ENCODE results near the gene ANKRD13A.

ANKRD13A gene

DNA sequence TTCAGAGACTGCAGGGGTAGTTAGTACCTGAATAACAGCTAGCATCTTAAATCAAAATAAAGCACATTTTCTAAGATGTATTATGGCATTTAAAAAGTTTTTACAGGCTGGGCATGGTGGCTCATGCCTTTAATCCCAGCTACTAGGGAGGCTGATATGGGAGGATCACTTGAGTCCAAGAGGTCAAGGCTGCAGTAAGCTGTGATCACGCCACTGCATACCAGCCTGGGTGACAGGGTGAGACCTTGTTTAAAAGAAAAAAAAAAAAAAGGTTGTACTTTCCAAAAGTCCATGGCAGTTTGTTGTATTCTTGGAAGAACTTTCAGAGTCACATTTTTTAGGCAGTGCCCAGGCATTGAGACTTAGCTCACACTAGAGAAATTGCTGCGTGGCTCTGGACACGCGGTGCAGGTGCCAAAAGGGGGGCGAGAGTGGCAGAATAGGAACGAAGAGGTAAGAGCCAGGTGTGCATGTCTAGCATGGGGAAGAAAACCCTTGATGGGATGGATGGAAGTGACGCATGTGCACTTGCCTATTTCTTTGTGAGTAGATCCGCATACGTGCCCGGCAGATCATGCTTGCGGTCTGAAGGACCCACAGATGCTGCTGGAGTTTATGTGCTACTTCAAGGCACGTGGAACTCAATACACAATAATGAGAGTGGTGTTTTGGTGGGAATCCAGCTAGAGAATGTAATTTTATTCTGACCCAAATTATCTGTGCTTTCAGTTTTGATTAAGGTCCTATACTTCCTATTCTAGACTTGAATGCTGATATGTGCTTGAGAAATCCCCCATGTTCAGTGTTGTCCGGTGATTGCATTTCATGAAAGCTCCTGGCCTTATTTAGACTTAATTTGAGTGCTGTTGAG, 11.9 kb downstream of the ANKRD13A start:
- no peak overlapping the region for H3K4me3 ChIP-seq (ENCODE audit: low read depth, low read length)
- DNase-seq (ENCODE audit: low read depth) = no peak
- TF ChIP-seq, protein P1, sequence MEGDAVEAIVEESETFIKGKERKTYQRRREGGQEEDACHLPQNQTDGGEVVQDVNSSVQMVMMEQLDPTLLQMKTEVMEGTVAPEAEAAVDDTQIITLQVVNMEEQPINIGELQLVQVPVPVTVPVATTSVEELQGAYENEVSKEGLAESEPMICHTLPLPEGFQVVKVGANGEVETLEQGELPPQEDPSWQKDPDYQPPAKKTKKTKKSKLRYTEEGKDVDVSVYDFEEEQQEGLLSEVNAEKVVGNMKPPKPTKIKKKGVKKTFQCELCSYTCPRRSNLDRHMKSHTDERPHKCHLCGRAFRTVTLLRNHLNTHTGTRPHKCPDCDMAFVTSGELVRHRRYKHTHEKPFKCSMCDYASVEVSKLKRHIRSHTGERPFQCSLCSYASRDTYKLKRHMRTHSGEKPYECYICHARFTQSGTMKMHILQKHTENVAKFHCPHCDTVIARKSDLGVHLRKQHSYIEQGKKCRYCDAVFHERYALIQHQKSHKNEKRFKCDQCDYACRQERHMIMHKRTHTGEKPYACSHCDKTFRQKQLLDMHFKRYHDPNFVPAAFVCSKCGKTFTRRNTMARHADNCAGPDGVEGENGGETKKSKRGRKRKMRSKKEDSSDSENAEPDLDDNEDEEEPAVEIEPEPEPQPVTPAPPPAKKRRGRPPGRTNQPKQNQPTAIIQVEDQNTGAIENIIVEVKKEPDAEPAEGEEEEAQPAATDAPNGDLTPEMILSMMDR (IDR thresholded peaks at IDR 0.05; ENCODE audit: control insufficient read depth, extremely low read depth, insufficient read depth) = no peak

GRCh38 chr12:110012137-110012536, 12.9 kb downstream of the ANKRD13A start:
- DNase-seq (ENCODE audit: low read depth) = no peak
- TF ChIP-seq, protein P1 (IDR thresholded peaks at IDR 0.05; ENCODE audit: control insufficient read depth, extremely low read depth, insufficient read depth) = no peak
- H3K4me3 ChIP-seq (ENCODE audit: low read depth, low read length) = no peak overlapping the region

DNA sequence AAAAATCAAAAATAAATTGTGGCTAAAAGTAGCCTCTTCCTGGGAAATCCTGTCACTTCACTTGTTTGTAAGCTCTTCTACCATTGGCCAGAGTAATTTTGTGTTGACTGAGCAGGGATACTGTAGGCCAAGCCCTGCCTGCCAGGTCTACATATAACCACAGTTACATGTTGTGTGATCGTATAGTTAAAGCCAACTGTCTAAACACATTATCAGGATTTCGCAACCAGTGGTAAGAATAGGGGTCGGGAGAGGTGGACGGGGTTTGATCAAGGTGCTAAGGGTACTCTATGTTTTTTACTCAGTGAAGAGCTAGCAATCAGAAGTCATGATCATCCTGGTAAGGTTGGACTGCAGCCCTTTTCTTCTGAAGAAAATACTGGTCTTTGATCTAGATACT, 13.4 kb downstream of the ANKRD13A start:
- TF ChIP-seq, protein P1 (IDR thresholded peaks at IDR 0.05; ENCODE audit: control insufficient read depth, extremely low read depth, insufficient read depth) = no peak

GRCh38 chr12:110015132-110015531, 15.9 kb downstream of the ANKRD13A start:
- TF ChIP-seq, protein P1 (IDR thresholded peaks at IDR 0.05; ENCODE audit: control insufficient read depth, extremely low read depth, insufficient read depth) = no peak

More for the DNA sequence above, 13.4 kb downstream of the ANKRD13A start:
- no peak for DNase-seq (ENCODE audit: low read depth)
- H3K4me3 ChIP-seq (ENCODE audit: low read depth, low read length) = no peak overlapping the region

DNA sequence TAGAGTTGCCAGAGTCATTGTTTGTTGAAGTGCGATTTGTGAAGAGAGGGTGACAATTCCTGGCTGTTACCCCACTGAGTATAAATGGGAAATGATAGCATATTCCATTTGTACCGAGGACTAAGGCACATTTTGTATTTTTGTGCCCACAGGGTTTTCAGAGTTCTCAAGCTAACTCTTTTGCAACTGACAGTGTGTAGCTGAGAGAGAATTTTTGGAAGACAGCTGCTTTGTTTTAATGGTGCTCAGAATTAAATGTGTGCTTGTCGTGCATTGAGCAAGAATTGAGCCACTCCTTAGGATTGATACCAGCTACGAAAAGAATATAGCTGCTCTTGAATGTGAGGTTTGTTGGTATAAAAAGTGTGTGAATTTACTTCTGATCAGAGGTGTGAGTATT, 21.7 kb downstream of the ANKRD13A start:
- H3K4me3 ChIP-seq (ENCODE audit: low read depth, low read length) = no peak overlapping the region
- TF ChIP-seq, protein P1 (IDR thresholded peaks at IDR 0.05; ENCODE audit: control insufficient read depth, extremely low read depth, insufficient read depth) = no peak
- DNase-seq (ENCODE audit: low read depth) = no peak

More at GRCh38 chr12:110015132-110015531, 15.9 kb downstream of the ANKRD13A start:
- no peak overlapping the region for H3K4me3 ChIP-seq (ENCODE audit: low read depth, low read length)
- no peak for DNase-seq (ENCODE audit: low read depth)

GRCh38 chr12:110023059-110023980, 24.1 kb downstream of the ANKRD13A start:
- no peak for DNase-seq (ENCODE audit: low read depth)

More at GRCh38 chr12:110023059-110023980, 24.1 kb downstream of the ANKRD13A start:
- no peak overlapping the region for H3K4me3 ChIP-seq (ENCODE audit: low read depth, low read length)
- TF ChIP-seq, protein P1 (IDR thresholded peaks at IDR 0.05; ENCODE audit: control insufficient read depth, extremely low read depth, insufficient read depth) = no peak
